ENCODE results near the gene PODN.

Gene PODN

GRCh38 chr1:53057127-53057526, 4.9 kb upstream of the PODN start:
- DNase-seq = no peak

DNA sequence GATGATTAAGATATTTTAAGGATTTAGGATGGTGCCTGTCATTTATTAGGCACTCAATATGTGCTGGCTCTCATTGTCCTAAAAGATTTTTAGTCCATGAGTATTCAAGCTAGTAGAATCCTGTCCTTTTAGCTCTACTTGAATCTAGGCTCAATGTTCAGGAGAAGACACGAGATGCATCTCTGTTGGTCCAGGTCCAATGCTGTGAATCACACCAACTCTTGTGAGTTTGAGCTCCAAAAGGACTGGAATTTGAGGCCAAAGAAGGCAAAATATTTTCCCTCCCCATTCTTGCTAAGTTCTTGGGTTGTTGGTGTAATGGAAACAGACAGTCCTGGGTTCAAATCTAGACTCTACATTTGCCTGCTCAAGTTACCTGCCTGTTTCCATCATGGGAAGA, 1.4 kb upstream of the PODN start:
- no peak for DNase-seq

DNA sequence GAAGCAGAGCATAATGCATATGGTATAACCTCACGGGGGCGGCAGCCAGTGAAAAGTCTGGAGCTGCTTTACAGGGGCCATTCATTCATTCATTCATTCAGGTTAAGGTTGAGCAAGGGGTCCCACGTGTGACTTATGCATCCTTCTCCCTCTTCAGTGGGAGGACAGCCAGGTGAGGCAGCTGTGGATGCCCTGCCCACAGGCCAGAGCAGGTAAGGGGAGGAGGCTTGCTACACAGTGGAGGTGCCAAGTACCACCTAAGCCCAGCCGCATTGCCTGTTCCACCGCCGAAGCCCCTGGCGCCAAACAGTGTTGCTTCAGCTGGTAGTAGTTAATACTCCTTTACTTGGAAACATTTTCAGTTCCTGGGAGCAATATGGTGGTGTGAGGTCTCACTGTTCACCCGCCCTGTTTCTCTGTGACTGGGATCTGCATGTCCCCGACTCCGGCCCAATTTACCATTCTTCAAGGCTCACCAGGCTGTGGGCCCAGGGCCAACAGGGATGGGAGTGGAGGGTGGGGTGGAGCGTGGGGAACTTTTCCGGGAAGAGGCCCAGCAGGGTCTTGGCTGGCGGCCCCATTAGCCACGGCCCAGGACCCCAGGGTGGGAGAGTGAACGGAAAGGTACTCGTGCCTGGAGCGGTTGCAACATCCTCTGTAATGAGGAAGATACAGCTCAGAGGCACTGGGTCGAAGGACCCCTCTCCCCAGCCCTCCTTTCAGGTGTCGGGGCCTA, 722 bp upstream of the PODN start:
- no peak for DNase-seq

GRCh38 chr1:53062708-53063591, 937 bp downstream of the PODN start:
- no peak for DNase-seq

- DNase-seq = no peak
Measured at GRCh38 chr1:53063744-53064515, 1.9 kb downstream of the PODN start.

GRCh38 chr1:53065391-53065790, 3.4 kb downstream of the PODN start:
- no peak for DNase-seq

DNA sequence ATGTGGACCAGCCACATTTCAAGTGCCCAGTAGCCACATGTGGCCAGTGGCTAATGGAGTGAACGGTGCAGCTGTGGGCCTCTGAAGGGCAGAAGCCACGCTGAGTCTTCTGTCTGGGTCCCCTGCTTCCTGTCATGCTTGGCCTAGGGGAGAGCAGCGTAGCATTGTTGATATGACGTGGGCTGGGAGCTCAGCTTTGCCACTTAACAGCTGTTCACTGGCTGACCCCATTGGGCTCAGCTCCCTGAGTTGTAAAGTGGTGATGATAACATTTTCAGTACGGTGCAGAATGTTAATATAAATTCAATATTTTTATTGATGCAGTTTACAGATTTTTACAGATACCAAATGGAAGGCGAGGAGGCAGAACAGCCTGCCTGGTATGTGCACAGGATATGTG, 4.5 kb downstream of the PODN start:
- no peak for DNase-seq

- no peak for DNase-seq
Measured at GRCh38 chr1:53066891-53067738, 5.1 kb downstream of the PODN start.

GRCh38 chr1:53067886-53068285, 5.9 kb downstream of the PODN start:
- no peak for DNase-seq

GRCh38 chr1:53068314-53069099, 6.5 kb downstream of the PODN start:
- DNase-seq = no peak

- DNase-seq = no peak
Measured at GRCh38 chr1:53069265-53069662, 7.3 kb downstream of the PODN start.

DNA sequence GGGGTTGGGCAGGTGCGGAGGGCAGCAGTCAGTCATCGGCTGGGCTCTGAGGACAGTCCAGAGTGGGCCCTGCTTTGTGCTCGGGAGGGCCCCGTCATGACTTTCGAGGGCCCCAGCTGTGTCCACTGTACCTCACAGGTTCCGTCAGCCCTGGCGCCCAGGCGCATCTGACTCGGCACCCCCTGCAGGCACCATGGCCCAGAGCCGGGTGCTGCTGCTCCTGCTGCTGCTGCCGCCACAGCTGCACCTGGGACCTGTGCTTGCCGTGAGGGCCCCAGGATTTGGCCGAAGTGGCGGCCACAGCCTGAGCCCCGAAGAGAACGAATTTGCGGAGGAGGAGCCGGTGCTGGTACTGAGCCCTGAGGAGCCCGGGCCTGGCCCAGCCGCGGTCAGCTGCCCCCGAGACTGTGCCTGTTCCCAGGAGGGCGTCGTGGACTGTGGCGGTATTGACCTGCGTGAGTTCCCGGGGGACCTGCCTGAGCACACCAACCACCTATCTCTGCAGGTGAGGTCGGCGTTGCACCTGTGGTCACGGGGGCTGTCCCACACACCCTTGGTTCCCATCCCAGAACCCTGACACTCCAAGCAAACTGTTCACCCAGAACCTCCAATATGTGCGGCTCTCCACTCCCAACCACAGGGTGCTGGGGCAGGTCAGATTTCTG, 7.8 kb downstream of the PODN start:
- DNase-seq = no peak

- no peak for DNase-seq
Measured at GRCh38 chr1:53070621-53071020, 8.6 kb downstream of the PODN start.

GRCh38 chr1:53071167-53071865, 9.3 kb downstream of the PODN start:
- no peak for DNase-seq

DNA sequence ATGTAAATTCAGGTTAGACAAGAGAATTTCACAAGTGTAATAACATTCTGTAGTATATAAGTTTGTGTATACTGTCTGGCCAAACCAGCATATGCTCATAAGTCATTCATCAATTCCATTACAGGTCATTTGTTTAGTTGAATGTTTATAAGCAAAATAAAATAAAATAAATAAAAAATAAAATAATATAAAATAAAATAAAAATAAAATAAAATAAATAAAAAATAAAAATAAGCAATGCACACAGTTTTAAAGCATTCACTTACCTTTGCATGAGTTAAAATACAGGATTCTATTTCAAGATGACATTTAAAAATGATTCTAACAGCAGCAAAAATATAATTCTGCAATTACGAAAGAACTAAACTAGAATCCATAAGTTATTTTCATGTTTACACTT, 9.9 kb downstream of the PODN start:
- no peak for DNase-seq

DNA sequence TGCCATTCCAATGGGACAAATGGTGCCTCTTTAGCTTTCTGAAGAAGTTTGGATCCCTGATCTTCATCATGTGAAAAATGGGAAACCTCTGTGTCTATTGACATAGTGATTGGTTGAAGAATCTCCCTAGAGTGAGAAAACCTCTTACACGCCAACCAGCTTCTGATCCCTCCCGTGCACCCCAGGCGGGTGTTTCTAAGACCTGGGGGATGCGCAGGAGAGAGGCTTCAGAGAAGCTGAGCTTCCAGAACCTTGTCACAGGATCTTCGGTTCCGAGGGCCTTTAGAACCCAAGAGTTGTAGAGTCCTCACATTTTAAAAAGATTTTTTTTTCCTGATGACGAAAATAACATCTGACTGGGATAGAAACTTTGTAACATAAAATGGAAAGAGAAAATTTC, 11.3 kb downstream of the PODN start:
- no peak for DNase-seq

DNA sequence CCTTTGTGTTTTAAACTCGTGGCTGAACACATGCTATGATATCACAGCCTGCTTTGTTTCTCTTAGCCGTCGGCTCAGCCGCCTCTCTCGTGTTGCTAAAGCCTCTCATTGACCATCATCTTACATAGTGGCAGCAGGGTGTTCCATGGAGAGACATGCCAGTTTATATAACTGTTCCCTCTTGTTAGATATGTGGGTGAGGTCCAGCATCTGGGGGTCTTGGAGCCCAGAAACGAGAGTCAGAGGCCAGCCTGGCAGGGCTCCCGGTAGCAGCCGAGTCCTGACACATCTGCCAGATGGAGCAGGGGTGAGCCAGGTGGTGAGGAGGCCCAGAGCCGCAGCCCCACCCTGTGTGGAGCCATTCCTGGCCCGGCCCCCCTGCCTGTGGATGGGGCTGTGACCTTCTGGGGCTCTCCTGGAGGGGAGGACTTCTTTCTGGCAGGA, 11.9 kb downstream of the PODN start:
- no peak for DNase-seq

GRCh38 chr1:53074313-53075154, 12.5 kb downstream of the PODN start:
- DNase-seq = no peak

- no peak for DNase-seq
Measured at GRCh38 chr1:53075206-53075605, 13.2 kb downstream of the PODN start.

Measured in stimulated activated naive CD4-positive, alpha-beta T cell treated with Interleukin-2 at 50 U/mL for 16 hours (primary cell).